Peyer's patch (tissue), 4 donors: Measurements from ENCODE around the gene GPR146. TPM values are rescaled to one million over a fixed set of nuclear protein-coding genes. Genes with fewer than 3 reads are reported as not detected.
A peak's percentile ranks its signal among the peaks of the same experiment; 100 is the strongest.

Experiments used
- DNase-seq, 3 donors: peaks; one replicate each; pipeline ENCODE4 v3.0.0-alpha.2; 2017 to 2019
- H3K27ac ChIP-seq, 4 donors: fragments of 200-600 bp; sonication (generic); one replicate each; pipeline ENCODE4 v1.5.1; 2016 to 2019
- H3K27me3 ChIP-seq, 2 donors: fragments of 200-600 bp; sonication (generic); one replicate each; pipeline ENCODE4 v1.5.1; 2019
- H3K36me3 ChIP-seq, 3 donors: fragments of 200-600 bp; sonication (generic); one replicate each; pipeline ENCODE4 v1.5.1; 2016 to 2019
- H3K4me1 ChIP-seq, 4 donors: fragments of 200-600 bp; sonication (generic); one replicate each; pipeline ENCODE4 v1.5.1; 2016 to 2019
- H3K4me3 ChIP-seq, 4 donors: fragments of 200-600 bp; sonication (generic); 1 replicate in 3 of 4; 2 replicates in 1 of 4; pipeline ENCODE4 v1.5.1; 2016 to 2019; ENCODE audit warnings: mild to moderate bottlenecking in 1 of 4
- H3K9me3 ChIP-seq, 4 donors: fragments of 200-600 bp; sonication (generic); one replicate each; pipeline ENCODE4 v1.5.1; 2016 to 2019; ENCODE audit warnings: mild to moderate bottlenecking in 1 of 4
- CTCF ChIP-seq, 6 experiments: fragments of 450-650 bp in 4 of 6; fragments of 200-600 bp in 2 of 6; sonication (generic) in 1 of 6; IDR thresholded peaks; one replicate each; pipeline ENCODE4 v1.5.1; 2017 to 2019; ENCODE audit warnings: antibody characterized with exemption in 6 of 6, mild to moderate bottlenecking in 3 of 6, moderate library complexity in 1 of 6
- POLR2A ChIP-seq, 2 donors: fragments of 450-650 bp; IDR thresholded peaks; one replicate each; pipeline ENCODE4 v1.5.1; 2017; ENCODE audit warnings: antibody characterized with exemption in 2 of 2, mild to moderate bottlenecking in 2 of 2, moderate library complexity in 2 of 2
- total RNA-seq, 4 donors: library from RNA; depleted of rRNA; stranded (reverse); fragments of >200 nt; gene quantifications; one replicate each; pipeline ENCODE4 v1.1.0, GENCODE V29; 2016

GPR146 gene
- total RNA-seq, 4 donors from 2014 or later = 1.4 to 13.2 (median 4.4) TPM

DNA sequence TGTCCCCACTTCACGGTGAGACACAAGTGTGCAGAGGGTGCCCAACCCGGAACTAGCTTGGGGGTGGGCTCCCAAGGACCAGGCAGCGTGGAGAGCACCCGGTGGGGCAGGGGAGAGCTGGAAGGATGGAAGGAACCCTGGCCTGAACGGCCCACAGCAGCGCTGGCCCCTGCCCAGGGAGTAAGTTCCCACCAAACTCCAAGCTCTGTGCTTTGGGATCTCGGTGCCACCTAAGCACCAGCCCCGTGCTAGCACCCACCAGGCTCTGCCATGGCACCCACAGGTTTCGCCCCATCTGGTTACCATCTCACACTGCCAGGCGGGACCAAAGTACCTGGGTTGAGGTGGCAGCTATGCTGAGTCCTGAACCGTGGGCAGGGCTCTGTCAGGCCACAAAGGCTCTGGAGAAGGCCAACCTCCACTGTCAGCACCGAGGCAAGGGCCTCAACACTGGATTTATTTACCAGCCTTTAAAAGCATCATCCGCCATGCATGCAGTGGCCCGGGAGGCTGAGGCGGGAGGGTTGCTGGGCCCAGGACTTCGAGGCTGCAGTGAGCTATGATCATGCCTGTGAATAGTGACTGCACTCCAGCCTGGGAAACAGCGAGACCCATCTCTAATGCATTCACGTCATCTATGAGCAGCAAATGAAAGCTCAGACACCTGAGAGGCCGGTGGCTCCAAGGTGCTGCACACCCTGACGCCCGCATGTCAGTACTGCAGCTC is 59.6 kb downstream of the GPR146 start:
- Histone ChIP-seq H3K36me3 (no peaks in the 10 kb centered on the region), H3K27me3 (no peaks in the 10 kb centered on the region), H3K27ac (no peak overlapping the region), H3K9me3 (no peaks in the 10 kb centered on the region), H3K4me1 (no peaks in the 10 kb centered on the region), H3K4me3 (peak overlapping the region in 1 of 4 donors; percentile 2)
- DNase-seq = no peak
- no peak for TF ChIP-seq CTCF (IDR thresholded peaks at IDR 0.05)

GRCh38 chr7:1104516-1105179 is 60.3 kb downstream of the GPR146 start:
- TF ChIP-seq POLR2A (IDR thresholded peaks at IDR 0.05) (no peak), CTCF (IDR thresholded peaks at IDR 0.05) (no peak)
- Histone ChIP-seq H3K4me3 (no peak overlapping the region), H3K27me3 (no peaks in the 10 kb centered on the region), H3K4me1 (no peaks in the 10 kb centered on the region), H3K27ac (no peak overlapping the region), H3K36me3 (no peaks in the 10 kb centered on the region), H3K9me3 (no peaks in the 10 kb centered on the region)
- no peak for DNase-seq

DNA sequence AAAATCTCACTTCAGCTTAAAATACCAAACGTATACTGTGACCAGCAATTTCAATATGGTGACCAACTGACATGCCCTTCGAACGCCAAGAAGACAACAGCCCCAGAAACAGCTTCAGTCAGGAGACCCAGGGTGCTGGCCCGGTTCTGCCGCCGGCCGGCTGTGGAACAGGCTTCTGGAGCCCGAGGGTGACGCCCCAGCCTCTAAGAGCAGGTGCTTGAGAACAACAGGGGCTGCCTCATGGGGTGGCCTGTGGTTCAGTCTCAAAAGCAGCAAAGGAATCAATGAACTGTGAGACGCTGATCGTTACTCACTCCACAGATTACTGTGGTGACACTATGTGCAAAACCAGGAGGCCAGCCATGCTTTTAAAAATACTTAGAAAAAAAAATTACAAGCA is 60.8 kb downstream of the GPR146 start:
- H3K9me3 ChIP-seq = no peaks in the 10 kb centered on the region
- H3K27me3 ChIP-seq = no peaks in the 10 kb centered on the region
- TF ChIP-seq POLR2A (IDR thresholded peaks at IDR 0.05) = no peak
- TF ChIP-seq CTCF (IDR thresholded peaks at IDR 0.05) = no peak
- peak in 1 of 3 donors; percentile 36 for DNase-seq
- no peaks in the 10 kb centered on the region for H3K36me3 ChIP-seq
- no peaks in the 10 kb centered on the region for H3K4me1 ChIP-seq
- H3K27ac ChIP-seq = no peak overlapping the region
- no peak overlapping the region for H3K4me3 ChIP-seq

- TF ChIP-seq CTCF (IDR thresholded peaks at IDR 0.05) = no peak
- TF ChIP-seq POLR2A (IDR thresholded peaks at IDR 0.05) = no peak
- no peak overlapping the region for H3K27ac ChIP-seq
- no peaks in the 10 kb centered on the region for H3K27me3 ChIP-seq
- no peaks in the 10 kb centered on the region for H3K36me3 ChIP-seq
- no peak for DNase-seq
- H3K4me3 ChIP-seq = no peak overlapping the region
- no peaks in the 10 kb centered on the region for H3K9me3 ChIP-seq
- no peaks in the 10 kb centered on the region for H3K4me1 ChIP-seq
These were observed 61.9 kb downstream of the GPR146 start for GRCh38 chr7:1106063-1106792.

GRCh38 chr7:1106793-1107421 is 62.6 kb downstream of the GPR146 start:
- H3K36me3 ChIP-seq = no peaks in the 10 kb centered on the region
- H3K4me1 ChIP-seq = no peaks in the 10 kb centered on the region
- no peak for TF ChIP-seq POLR2A (IDR thresholded peaks at IDR 0.05)
- TF ChIP-seq CTCF (IDR thresholded peaks at IDR 0.05) = no peak
- no peaks in the 10 kb centered on the region for H3K9me3 ChIP-seq
- H3K4me3 ChIP-seq = no peak overlapping the region
- no peak for DNase-seq
- H3K27me3 ChIP-seq = no peaks in the 10 kb centered on the region
- no peak overlapping the region for H3K27ac ChIP-seq
